ENCODE measurements around the gene D2HGDH. TPM values are rescaled to one million over a fixed set of nuclear protein-coding genes. Genes with fewer than 3 reads are reported as not detected.

The D2HGDH gene
- total RNA-seq, 2 donors from 2014 or later, result 38.7 to 55.3 TPM

DNA sequence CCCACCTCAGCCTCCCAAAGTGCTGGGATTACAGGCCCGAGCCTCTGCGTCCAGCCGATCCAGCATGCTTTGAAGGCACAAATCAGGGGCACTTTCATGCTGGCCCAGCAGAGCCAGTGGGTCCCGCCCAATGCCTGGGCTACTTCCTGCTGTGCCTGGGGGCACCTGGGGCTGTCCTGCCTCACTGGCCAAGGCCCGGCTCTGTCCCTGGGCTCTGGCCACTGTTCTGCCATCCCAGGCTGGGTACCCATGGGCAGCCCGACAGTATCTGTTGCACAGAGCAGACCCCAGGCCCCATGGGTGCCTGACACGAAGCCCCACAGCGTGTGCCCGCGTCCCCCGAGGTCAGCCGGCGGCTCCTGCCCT, 35.4 kb downstream of the D2HGDH start:
- WGBS, result 95% methylated on average over 13 of the region's 13 CpGs
- DNase-seq (ENCODE audit: low spot score), result no peak
- intact Hi-C loops (cut with DNase I), result no loop called here
- Histone ChIP-seq H3K4me3 (no peak overlapping the region), H3K27me3 (replicated peaks; ENCODE audit: insufficient read depth) (no peaks in the 10 kb centered on the region), H3K4me1 (replicated peaks) (peaks cover 3% of the 10 kb centered on the region), H3K36me3 (no peaks in the 10 kb centered on the region), H3K27ac (no peak overlapping the region), H3K9me3 (no peaks in the 10 kb centered on the region)
- TF ChIP-seq POLR2A (IDR thresholded peaks at IDR 0.05), result no peak
- TF ChIP-seq, protein P1, sequence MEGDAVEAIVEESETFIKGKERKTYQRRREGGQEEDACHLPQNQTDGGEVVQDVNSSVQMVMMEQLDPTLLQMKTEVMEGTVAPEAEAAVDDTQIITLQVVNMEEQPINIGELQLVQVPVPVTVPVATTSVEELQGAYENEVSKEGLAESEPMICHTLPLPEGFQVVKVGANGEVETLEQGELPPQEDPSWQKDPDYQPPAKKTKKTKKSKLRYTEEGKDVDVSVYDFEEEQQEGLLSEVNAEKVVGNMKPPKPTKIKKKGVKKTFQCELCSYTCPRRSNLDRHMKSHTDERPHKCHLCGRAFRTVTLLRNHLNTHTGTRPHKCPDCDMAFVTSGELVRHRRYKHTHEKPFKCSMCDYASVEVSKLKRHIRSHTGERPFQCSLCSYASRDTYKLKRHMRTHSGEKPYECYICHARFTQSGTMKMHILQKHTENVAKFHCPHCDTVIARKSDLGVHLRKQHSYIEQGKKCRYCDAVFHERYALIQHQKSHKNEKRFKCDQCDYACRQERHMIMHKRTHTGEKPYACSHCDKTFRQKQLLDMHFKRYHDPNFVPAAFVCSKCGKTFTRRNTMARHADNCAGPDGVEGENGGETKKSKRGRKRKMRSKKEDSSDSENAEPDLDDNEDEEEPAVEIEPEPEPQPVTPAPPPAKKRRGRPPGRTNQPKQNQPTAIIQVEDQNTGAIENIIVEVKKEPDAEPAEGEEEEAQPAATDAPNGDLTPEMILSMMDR (IDR thresholded peaks at IDR 0.05), result no peak
- no peak for TF ChIP-seq POLR2AphosphoS5 (IDR thresholded peaks at IDR 0.05)

GRCh38 chr2:241770185-241770935, 35.9 kb downstream of the D2HGDH start:
- H3K27ac ChIP-seq, result no peak overlapping the region
- no peak overlapping the region for H3K4me3 ChIP-seq
- WGBS, result 81% methylated on average over 17 of the region's 27 CpGs
- no peaks in the 10 kb centered on the region for H3K36me3 ChIP-seq
- no peaks in the 10 kb centered on the region for H3K27me3 ChIP-seq (replicated peaks; ENCODE audit: insufficient read depth)
- intact Hi-C loops (cut with DNase I), result no loop called here
- no peak for DNase-seq (ENCODE audit: low spot score)
- no peaks in the 10 kb centered on the region for H3K9me3 ChIP-seq
- H3K4me1 ChIP-seq (replicated peaks), result peaks cover 3% of the 10 kb centered on the region
- no peak for TF ChIP-seq POLR2A (IDR thresholded peaks at IDR 0.05)
- TF ChIP-seq POLR2AphosphoS5 (IDR thresholded peaks at IDR 0.05), result no peak
- TF ChIP-seq, protein P1 (IDR thresholded peaks at IDR 0.05), result no peak

DNA sequence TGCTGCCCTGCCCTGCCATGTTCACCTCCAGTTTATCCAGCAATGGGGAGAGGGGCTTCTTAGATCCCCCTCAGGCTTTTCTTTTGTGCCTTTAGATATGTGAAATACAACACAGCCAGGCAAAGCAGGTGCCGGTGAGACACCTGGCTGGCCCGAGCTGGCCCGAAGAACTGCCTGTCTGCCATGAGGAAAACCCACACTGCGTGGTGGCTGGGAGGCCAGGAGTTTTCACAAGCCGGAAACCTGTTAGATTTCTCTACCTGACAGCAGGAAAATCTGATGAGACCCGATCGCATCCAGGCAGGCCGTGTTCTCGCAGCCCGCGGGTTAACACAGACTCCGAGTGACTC, 36.5 kb downstream of the D2HGDH start:
- intact Hi-C loops (cut with DNase I), result no loop called here
- no peak for DNase-seq (ENCODE audit: low spot score)
- Histone ChIP-seq H3K36me3 (no peaks in the 10 kb centered on the region), H3K4me1 (replicated peaks) (peaks cover 3% of the 10 kb centered on the region), H3K27me3 (replicated peaks; ENCODE audit: insufficient read depth) (no peaks in the 10 kb centered on the region), H3K27ac (no peak overlapping the region), H3K9me3 (no peaks in the 10 kb centered on the region), H3K4me3 (no peak overlapping the region)
- TF ChIP-seq, protein P1 (IDR thresholded peaks at IDR 0.05), result no peak
- TF ChIP-seq POLR2AphosphoS5 (IDR thresholded peaks at IDR 0.05) (no peak), POLR2A (IDR thresholded peaks at IDR 0.05) (no peak)
- 91% methylated on average over 12 of the region's 12 CpGs for WGBS

DNA sequence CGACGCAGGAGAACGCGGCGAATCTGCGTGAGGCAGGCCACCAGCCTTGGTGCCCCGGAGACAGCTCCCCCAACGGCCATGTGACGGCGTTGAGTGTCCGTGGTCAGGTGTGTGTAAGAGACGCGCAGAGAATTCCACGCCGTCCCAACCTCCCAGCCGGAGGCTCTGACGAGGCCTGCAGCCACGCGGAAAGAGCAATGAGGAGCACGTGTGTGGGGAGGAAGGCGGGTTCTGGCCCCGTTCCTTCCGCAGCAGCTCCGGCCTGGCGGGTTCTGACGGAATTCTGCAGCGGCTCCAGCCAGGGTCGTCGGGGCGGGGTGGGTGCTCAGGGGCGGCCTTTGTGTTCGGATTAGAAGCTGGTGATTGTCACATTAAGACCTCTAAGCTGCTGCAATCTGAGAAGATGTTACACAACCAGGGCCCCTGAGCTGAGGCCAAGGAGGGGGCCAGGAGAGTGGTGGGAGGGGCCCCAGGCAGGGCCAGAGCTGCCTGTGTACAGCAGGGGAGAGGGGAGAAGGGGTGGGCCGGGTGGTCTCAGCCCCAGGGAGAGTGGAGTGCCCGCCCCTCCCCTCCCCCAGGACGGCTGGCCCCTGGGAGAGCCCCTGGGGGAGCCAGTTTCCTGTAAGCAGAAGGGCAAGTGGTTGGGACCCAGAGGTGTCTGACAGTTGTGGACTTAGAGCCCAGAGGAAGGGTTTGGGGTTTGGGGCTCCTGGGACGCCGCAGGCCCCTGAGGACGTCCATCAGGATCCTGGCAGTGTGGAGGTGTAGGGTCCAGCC, 37.0 kb downstream of the D2HGDH start:
- Histone ChIP-seq H3K36me3 (no peaks in the 10 kb centered on the region), H3K27ac (peak overlapping the region in 1 of 2 donors; percentile 14), H3K27me3 (replicated peaks; ENCODE audit: insufficient read depth) (no peaks in the 10 kb centered on the region), H3K9me3 (no peaks in the 10 kb centered on the region), H3K4me1 (replicated peaks) (peaks cover 3% of the 10 kb centered on the region), H3K4me3 (no peak overlapping the region)
- TF ChIP-seq, protein P1 (IDR thresholded peaks at IDR 0.05), result no peak
- no peak for TF ChIP-seq POLR2AphosphoS5 (IDR thresholded peaks at IDR 0.05)
- no peak for TF ChIP-seq POLR2A (IDR thresholded peaks at IDR 0.05)
- WGBS, result 34% methylated on average over 38 of the region's 38 CpGs
- intact Hi-C loops (cut with DNase I), result no loop called here
- peak; percentile 38 for DNase-seq (ENCODE audit: low spot score)

All from prostate gland (tissue), 2 donors.